ENCODE measurements around the gene USE1. TPM values are rescaled to one million over a fixed set of nuclear protein-coding genes. Genes with fewer than 3 reads are reported as not detected.
A peak's percentile ranks its signal among the peaks of the same experiment; 100 is the strongest.

USE1 gene, protein sequence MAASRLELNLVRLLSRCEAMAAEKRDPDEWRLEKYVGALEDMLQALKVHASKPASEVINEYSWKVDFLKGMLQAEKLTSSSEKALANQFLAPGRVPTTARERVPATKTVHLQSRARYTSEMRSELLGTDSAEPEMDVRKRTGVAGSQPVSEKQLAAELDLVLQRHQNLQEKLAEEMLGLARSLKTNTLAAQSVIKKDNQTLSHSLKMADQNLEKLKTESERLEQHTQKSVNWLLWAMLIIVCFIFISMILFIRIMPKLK
- total RNA-seq: 10 to 100 TPM; 23.1 to 25.6 TPM
- polyA plus RNA-seq (ENCODE audit: insufficient read length in 6 of 6): 10 to 100 TPM; 28.5 to 40.9 (median 33.5) TPM
- long read RNA-seq, donor 1, partial matches to known transcripts: 0 of 19 reads
- long read RNA-seq, donor 1, other reads (novel, unspliced or antisense): 15 of 19 reads
- long read RNA-seq, donor 2, partial matches to known transcripts: 5 of 25 reads
- long read RNA-seq, donor 2, other reads (novel, unspliced or antisense): 17 of 25 reads
- long read RNA-seq, donor 3, partial matches to known transcripts: 0 of 17 reads
- long read RNA-seq, donor 3, other reads (novel, unspliced or antisense): 15 of 17 reads
- long read RNA-seq, donor 4, partial matches to known transcripts: 0 of 6 reads
- long read RNA-seq, donor 4, other reads (novel, unspliced or antisense): 2 of 6 reads
- long read RNA-seq, donor 5, partial matches to known transcripts: 0 of 14 reads
- long read RNA-seq, donor 5, other reads (novel, unspliced or antisense): 13 of 14 reads
- long read RNA-seq, donor 6, partial matches to known transcripts: 0 of 23 reads
- long read RNA-seq, donor 6, other reads (novel, unspliced or antisense): 22 of 23 reads
- long read RNA-seq, donor 7, partial matches to known transcripts: 0 of 9 reads
- long read RNA-seq, donor 7, other reads (novel, unspliced or antisense): 7 of 9 reads
- long read RNA-seq, donor 8, partial matches to known transcripts: 0 of 19 reads
- long read RNA-seq, donor 8, other reads (novel, unspliced or antisense): 14 of 19 reads
- long read RNA-seq, donor 9: 0 reads
- long read RNA-seq, donor 10, partial matches to known transcripts: 0 of 2 reads
- long read RNA-seq, donor 10, other reads (novel, unspliced or antisense): 0 of 2 reads
- long read RNA-seq, donor 11: 0 reads
- long read RNA-seq, donor 12, partial matches to known transcripts: 0 of 16 reads
- long read RNA-seq, donor 12, other reads (novel, unspliced or antisense): 12 of 16 reads

DNA sequence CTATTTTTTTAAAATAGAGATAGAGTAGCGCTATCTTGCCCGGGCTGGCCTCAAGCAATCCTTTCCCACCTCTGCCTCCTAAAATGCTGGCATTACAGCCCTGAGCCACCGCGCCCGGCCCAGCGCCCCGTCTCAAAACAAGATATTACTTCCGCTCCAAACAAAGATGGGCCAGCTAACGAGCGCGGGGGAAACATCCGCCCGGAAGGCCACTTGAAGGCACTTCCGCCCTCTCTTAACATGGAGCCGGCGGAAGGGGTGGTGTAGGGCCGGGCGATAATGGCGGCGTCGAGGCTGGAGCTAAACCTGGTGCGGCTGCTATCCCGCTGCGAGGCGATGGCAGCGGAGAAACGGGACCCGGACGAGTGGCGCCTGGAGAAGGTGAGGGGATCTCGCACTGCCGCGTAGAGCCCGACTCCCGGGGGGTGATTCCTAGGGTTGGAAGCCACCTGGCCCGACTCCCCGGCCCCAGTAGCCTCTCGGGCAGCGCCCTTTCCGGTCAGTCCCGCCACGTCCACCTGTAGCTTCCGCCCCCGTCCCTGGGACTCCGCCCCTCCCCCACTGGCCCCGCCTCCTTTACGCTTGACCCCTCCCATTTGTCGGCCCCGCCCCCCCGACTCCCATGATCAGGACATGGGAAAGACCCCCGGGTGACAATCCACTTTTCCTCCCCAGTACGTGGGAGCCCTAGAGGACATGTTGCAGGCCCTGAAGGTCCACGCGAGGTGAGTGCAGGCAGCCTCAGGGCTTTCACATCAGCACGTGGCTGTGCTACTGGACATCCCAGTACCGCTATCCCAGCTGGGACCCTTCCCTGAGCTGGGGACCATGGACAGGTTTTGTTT is at the start of gene USE1:
Gene USE1 (plus strand): TSS at position 231 of the 845 bp plus-strand sequence. CDS start 49 bp downstream, at position 280.
- DNase-seq (peak; percentile 90 to 95 (median 93)), ATAC-seq (peak; percentile 96)
- peak within 1 kb of the TSS; percentile 61 to 79 for H3K4me3 ChIP-seq
- peaks cover 13 to 22% of the 10 kb centered on the region in 2 donors for H3K4me1 ChIP-seq
- H3K9me3 ChIP-seq: no peaks in the 10 kb centered on the region
- peaks cover 0 to 64% of the 10 kb centered on the region in 2 donors for H3K36me3 ChIP-seq
- H3K27ac ChIP-seq: peak within 1 kb of the TSS; percentile 86 to 96
- H3K27me3 ChIP-seq: no peaks in the 10 kb centered on the region
- intact Hi-C loops (cut with DNase I): no loop called here
- TF ChIP-seq CTCF (IDR thresholded peaks at IDR 0.05): no peak

- Histone ChIP-seq H3K36me3 (peaks cover 0 to 100% of the 10 kb centered on the region in 2 donors), H3K4me3 (no peak overlapping the region), H3K27ac (no peak overlapping the region), H3K27me3 (no peaks in the 10 kb centered on the region), H3K9me3 (peaks cover 0 to 2% of the 10 kb centered on the region in 2 donors), H3K4me1 (no peaks in the 10 kb centered on the region)
- DNase-seq (no peak), ATAC-seq (no peak)
- no peak for TF ChIP-seq CTCF (IDR thresholded peaks at IDR 0.05)
- intact Hi-C loops (cut with DNase I): no loop called here
These were observed 49.4 kb upstream of the USE1 start for GRCh38 chr19:17165715-17166114.

DNA sequence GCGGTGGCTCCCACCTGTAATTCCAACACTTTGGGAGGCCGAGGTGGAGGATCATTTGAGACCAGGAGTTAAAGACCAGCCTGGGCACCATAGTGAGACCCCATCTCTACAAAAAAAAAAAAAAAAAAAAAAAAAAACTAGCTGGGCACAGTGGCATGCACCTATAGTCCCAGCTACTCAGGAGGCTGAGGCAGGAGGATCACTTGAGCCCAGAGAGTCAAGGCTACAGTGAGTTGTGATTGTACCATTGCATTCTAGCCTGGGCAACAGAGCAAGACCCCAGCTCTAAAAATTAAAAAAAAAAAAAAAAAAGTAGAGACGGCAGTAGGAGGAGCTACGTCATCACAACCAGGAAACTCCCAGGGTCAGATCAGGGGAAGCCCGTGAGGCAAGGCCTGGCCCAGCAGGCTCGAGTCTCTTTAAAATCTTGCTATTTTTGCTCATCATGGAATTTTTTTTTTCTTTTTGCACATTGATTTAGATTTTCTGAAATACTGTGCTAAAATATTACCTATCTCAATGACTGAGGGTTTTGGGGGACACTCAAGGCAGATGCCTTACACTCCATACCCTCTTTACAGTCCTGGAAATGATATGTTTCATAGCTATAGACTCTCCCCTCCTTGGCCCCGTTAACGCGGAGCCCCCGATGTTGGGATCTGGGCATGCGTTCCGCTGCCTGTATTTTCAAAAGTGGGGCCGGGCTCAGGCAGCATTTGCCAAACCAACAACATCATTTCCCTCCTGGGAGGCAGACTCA is 44.4 kb upstream of the USE1 start:
- DNase-seq (no peak), ATAC-seq (no peak)
- no peak for TF ChIP-seq CTCF (IDR thresholded peaks at IDR 0.05)
- intact Hi-C loops (cut with DNase I): no loop called here
- Histone ChIP-seq H3K27me3 (no peaks in the 10 kb centered on the region), H3K4me1 (peaks cover 0 to 6% of the 10 kb centered on the region in 2 donors), H3K9me3 (no peaks in the 10 kb centered on the region), H3K27ac (no peak overlapping the region), H3K36me3 (peaks cover 0 to 100% of the 10 kb centered on the region in 2 donors), H3K4me3 (no peak overlapping the region)

DNA sequence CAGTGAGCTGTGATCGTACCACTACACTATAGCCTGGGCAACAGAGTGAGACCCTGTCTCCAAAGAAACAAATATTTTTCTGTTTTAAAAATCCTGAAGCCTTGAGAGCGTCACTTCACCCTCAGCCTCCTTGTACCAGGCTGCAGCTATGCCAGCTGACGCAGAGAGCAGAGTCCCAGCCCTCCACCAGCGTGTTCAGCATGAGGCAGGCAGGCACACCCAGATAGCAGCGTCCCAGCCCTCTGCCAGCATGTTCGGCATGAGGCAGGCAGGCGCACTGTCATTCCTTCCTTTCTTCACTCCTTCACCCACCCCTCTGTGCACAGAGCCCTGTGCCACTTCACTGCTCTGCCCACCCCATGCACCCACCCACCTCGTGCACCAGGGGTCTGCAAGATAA is 43.3 kb upstream of the USE1 start:
- Histone ChIP-seq H3K4me3 (no peak overlapping the region), H3K4me1 (peaks cover 0 to 6% of the 10 kb centered on the region in 2 donors), H3K27ac (no peak overlapping the region), H3K36me3 (peaks cover 0 to 100% of the 10 kb centered on the region in 2 donors), H3K27me3 (no peaks in the 10 kb centered on the region), H3K9me3 (no peaks in the 10 kb centered on the region)
- no peak for ATAC-seq
- no peak for TF ChIP-seq CTCF (IDR thresholded peaks at IDR 0.05)
- intact Hi-C loops (cut with DNase I): no loop called here
- no peak for DNase-seq

Data from left lung (tissue), 14 donors.